Measurements from ENCODE around the gene UBAC2. TPM values are rescaled to one million over a fixed set of nuclear protein-coding genes. Genes with fewer than 3 reads are reported as not detected.
"Not testable (repeated sequence)": the region's sequence is repeated elsewhere in the genome, so short reads cannot be mapped to it uniquely, and the experiment has no call there.

The UBAC2 gene
- total RNA-seq, 2 donors from 2014 or later: 40.2 to 43.0 TPM

GRCh38 chr13:99404005-99404755 lies 203.5 kb downstream of the UBAC2 start:
- ATAC-seq (no peak), DNase-seq (no peak)
- intact Hi-C loops (cut with DNase I): no loop called here

GRCh38 chr13:99405966-99406365 lies 205.3 kb downstream of the UBAC2 start:
- DNase-seq (no peak), ATAC-seq (no peak)

GRCh38 chr13:99406799-99407201 lies 206.1 kb downstream of the UBAC2 start:
- no peak for DNase-seq
- intact Hi-C loops (cut with DNase I): no loop called here
- ATAC-seq: peak; percentile 38 to 54

More at GRCh38 chr13:99405966-99406365, 205.3 kb downstream of the UBAC2 start:
- intact Hi-C loops (cut with DNase I): no loop called here

- no peak for DNase-seq
- intact Hi-C loops (cut with DNase I): no loop called here
- ATAC-seq: no peak
These were observed 207.4 kb downstream of the UBAC2 start for GRCh38 chr13:99407906-99408702.

GRCh38 chr13:99408703-99409000 lies 208.0 kb downstream of the UBAC2 start:
- DNase-seq (no peak), ATAC-seq (no peak)
- intact Hi-C loops (cut with DNase I): no loop called here

GRCh38 chr13:99409461-99410083 lies 208.9 kb downstream of the UBAC2 start:
- DNase-seq; ATAC-seq; intact Hi-C loops (cut with DNase I): not testable (repeated sequence)

GRCh38 chr13:99410646-99411475 lies 210.2 kb downstream of the UBAC2 start:
- intact Hi-C loops (cut with DNase I); ATAC-seq; DNase-seq: not testable (repeated sequence)

- intact Hi-C loops (cut with DNase I): no loop called here
These were observed 212.2 kb downstream of the UBAC2 start for GRCh38 chr13:99412856-99413255.

GRCh38 chr13:99414048-99414995 lies 213.7 kb downstream of the UBAC2 start:
- intact Hi-C loops (cut with DNase I): no loop called here

More at GRCh38 chr13:99412856-99413255, 212.2 kb downstream of the UBAC2 start:
- no peak for DNase-seq
- ATAC-seq: no peak

GRCh38 chr13:99415014-99415650 lies 214.5 kb downstream of the UBAC2 start:
- peak in 1 of 2 donors; percentile 52 for ATAC-seq
- DNase-seq: no peak
- intact Hi-C loops (cut with DNase I): no loop called here

More at GRCh38 chr13:99414048-99414995, 213.7 kb downstream of the UBAC2 start:
- ATAC-seq: no peak
- DNase-seq: no peak

GRCh38 chr13:99415851-99416331 lies 215.2 kb downstream of the UBAC2 start:
- no peak for DNase-seq
- peak in 1 of 2 donors; percentile 55 for ATAC-seq
- intact Hi-C loops (cut with DNase I): no loop called here

- intact Hi-C loops (cut with DNase I): no loop called here
- no peak for DNase-seq
- ATAC-seq: no peak
These were observed 215.9 kb downstream of the UBAC2 start for GRCh38 chr13:99416411-99417121.

GRCh38 chr13:99417201-99418102 lies 216.8 kb downstream of the UBAC2 start:
- no peak for ATAC-seq
- intact Hi-C loops (cut with DNase I): no loop called here
- no peak for DNase-seq

GRCh38 chr13:99418103-99418842 lies 217.6 kb downstream of the UBAC2 start:
- intact Hi-C loops (cut with DNase I): no loop called here
- DNase-seq: no peak
- no peak for ATAC-seq

- ATAC-seq (no peak), DNase-seq (no peak)
- intact Hi-C loops (cut with DNase I): no loop called here
These were observed 218.1 kb downstream of the UBAC2 start for GRCh38 chr13:99418843-99419140.
